Right hindlimb (tissue), 1 donor: ENCODE data around the gene TMEM117.
A peak's percentile ranks its signal among the peaks of the same experiment; 100 is the strongest.
"Not testable (repeated sequence)": the region's sequence is repeated elsewhere in the genome, so short reads cannot be mapped to it uniquely, and the experiment has no call there.

Experiments used
- DNase-seq: peaks from one replicate; pipeline ENCODE4 v3.0.0-alpha.2; 2018

The TMEM117 gene

DNA sequence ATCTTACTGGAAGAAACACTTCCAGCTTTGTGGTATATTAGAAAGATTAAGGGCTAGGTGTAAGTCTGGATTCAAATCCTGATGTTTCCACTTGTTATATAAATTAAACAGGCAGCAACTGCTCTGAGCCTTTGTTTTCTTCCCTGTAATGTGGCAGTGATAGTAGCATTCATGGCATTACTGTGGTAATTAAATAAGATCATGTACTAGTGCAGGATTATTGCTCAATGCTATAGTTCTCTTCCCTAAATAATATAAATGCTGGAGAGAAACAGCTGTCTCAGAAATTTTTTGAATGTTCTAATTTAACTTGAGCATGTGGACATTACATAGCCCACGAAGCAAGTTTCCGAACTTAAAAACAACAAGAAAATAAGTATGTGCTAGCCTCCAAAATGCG lies 5.4 kb downstream of the TMEM117 start:
- DNase-seq: no peak

DNA sequence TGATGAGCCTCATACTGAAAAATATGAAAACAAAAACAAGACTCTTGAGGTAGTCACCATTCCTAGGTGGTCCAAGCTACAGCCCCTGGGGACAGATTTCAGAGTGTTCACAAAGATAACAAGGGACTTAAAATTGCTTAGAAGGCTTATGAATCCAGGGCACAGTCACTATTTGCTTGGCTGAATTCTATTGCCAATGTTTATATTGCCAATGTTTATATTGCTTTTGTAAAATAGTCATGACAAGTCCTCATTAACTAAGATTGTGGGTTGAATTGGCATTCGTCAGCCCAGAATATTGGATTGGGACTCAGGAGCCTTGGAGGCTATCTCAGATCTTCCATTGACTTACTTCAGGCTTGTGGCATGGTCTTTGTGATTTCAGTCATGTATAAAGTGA lies 6.4 kb downstream of the TMEM117 start:
- no peak for DNase-seq

DNA sequence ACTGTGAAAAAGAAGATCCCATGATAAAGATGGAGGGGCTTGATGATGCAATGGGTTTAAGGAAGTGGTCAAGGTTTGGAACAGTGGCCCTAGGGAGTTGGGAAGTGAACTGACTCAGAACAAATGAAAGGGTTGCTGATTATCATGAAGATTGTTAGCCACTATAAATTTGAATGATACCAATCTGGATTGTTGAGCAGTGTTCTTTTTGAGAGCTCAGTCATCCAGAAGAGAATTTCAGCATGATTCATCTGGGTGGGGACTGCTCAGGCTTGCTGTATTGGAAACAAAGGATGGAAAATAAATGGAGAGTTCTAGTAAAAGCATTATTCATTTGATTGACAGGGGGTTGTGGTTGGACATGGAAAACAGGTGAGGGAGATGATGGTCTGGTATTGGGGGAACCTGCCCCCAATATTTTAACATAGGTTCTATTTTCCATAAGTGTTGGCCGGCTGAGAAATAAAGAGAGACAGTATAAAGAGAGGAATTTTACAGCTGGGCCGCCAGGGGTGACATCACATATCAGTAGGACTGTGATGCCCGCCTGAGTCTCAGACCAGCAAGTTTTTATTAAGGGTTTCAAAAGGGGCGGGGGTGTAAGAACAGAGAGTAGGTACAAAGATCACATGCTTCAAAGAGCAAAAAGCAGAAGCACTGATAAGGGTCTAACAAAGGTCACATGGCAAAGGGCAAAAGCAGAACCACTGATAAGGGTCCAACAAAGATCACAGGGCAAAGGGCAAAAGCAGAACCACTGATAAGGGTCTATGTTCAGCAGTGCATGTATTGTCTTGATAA lies 11.7 kb downstream of the TMEM117 start:
- not testable (repeated sequence) for DNase-seq

DNA sequence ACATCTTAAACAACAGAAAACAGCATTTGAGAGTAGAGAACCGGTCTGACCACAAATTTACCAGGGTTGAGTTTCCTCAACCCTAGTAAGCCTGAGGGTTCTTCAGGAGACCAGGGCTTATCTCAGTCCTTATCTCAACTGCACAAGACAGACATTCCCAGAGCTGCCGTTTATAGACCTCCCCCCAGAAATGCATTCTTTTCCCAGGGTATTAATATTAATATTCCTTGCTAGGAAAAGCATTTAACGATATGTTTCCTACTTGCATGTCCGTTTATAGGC lies 12.3 kb downstream of the TMEM117 start:
- DNase-seq: no peak

DNA sequence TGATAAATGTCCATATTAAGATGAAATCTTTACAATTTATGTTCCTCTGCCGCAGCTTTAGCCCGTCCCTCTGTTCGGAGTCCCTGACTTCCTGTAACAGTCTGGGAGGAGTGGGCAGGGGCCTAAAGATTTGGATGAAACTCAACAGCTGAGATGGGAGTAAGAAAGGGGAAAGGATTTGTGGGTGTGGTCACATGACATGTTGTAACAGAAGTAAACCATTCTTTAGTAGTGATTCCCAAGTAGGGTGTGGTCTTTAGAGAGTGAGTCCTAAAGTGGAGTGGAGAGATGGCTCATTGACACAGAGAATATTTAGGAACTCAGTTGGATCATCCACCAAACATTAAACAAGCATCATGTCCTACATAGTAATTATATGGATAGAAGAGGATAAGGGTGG lies 12.9 kb downstream of the TMEM117 start:
- DNase-seq: no peak

DNA sequence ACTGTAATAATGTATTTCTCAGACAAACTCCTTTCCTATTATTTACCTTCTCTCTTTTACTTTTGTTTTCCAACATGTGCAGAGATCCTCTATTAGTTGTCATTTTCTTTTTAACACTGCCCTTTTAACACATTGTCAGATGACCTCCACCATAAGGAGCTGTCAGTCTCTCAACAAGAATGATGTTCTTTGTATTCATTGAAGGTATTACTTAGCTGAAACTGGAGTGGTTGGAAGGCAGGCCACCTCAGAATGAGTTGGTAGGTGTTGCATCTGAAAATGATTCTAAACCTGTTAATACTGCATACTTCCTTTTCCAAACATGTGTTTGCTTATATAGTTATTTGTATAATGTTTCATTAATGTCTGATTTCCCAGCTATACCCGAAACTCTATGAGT lies 16.9 kb downstream of the TMEM117 start:
- DNase-seq: no peak

DNA sequence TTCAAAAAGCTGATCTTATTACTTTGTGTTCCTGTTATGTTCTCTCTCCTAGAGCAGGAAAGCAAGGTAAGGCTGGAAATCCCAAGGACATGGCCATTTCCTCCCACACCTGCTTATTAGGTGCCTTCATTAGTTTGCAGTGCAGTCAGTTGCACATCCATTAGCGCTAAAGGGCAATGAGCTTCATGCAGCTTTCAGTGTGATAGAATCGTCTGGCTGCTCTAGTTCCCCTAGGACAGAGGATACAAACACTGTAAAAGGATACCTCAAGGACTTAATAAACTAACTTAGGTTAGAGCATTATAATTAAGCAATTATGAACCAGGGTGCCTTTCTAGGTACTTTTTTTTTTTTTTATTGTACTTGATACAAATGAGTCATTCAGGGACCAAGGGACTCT lies 21.1 kb downstream of the TMEM117 start:
- no peak for DNase-seq

DNA sequence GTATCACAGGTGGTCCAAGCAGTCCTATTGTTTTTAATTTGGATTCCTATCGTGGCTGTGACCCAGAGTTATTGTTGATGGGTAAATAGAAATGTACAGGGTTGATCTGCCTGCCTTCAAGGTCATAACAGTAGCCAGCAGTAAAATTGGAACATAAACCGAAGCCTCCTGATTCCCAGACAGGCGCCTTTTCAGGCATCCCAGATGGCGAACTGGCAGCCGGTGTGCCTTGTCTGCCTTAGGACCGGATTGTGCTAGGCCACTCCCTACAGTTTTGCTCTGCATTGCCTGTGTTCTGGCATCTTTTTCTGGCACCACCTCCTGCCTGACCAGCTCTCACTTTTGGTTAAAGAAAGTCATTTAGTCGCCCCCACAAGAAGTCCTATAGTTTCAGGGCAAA lies 22.2 kb downstream of the TMEM117 start:
- no peak for DNase-seq

DNA sequence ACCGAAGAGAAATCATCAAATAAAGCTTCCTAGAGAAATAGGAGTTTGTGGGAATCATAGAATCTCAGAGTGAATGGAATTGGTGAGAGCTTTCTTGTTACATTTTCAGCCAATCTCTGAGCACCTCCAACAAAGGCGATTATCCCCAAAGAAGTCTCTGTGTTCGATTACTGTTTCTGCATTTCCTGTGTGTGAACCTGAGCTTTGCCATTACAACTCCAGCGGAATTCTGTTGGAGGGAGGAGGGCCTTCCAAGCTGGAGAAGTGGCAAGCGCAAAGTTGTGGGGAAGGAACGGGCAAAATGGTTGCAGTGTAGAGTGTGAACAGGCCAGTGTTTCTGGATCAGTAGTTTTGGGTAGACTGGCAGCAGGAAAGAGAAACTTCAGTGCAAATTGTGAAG lies 23.1 kb downstream of the TMEM117 start:
- no peak for DNase-seq

DNA sequence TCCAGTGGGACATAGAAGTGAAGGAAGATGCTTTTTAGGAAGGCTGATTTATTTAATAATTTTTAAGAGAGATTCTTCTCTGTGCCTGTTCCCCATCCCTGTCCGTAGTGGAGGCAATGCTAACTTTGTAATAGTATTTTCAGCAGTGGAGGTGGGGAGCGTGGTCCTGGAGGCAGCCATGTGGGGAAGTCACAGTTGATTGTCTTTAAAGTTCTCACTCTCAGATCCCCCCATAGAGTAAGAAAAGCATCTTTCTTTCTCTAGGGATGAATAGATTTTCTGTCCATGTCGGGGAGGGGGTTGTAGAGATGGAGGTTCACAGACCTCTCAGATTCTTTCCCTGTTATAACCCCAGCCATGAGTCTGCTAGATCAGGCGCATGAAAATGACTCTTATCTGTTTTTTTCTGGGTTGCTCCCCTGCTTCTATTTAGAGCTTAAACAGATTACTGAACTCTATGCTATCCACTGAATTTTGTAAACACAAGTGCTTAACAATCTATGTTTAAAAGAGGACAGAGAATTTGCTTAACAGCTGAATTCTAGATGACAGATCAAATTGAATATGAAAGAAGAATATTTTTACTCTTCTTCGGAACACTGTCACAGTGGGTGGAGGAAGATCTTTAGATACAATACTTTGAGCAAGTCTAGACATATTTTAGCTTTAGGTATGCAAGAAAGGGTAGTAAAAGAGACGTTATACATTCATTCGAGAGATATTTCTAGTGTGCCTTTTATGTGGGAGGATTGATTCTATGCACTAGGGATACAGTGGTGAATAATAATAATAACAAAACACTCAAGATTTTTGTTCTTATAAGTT lies 25.3 kb downstream of the TMEM117 start:
- DNase-seq: no peak

DNA sequence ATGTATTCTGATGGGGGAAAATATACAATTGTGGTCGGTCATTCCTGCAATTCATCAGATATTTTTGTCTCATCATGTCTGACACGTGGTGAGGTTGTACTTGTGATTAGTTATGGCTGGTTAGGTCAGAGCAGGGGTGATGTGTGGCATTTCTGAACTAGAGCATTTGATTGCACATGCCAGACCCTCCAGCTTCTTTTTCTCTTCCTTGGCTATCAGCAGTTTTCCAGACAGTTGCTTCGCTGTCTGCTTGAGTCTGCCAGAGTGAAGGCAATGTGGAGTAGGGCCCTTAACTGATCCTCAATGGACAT lies 25.9 kb downstream of the TMEM117 start:
- DNase-seq: no peak

DNA sequence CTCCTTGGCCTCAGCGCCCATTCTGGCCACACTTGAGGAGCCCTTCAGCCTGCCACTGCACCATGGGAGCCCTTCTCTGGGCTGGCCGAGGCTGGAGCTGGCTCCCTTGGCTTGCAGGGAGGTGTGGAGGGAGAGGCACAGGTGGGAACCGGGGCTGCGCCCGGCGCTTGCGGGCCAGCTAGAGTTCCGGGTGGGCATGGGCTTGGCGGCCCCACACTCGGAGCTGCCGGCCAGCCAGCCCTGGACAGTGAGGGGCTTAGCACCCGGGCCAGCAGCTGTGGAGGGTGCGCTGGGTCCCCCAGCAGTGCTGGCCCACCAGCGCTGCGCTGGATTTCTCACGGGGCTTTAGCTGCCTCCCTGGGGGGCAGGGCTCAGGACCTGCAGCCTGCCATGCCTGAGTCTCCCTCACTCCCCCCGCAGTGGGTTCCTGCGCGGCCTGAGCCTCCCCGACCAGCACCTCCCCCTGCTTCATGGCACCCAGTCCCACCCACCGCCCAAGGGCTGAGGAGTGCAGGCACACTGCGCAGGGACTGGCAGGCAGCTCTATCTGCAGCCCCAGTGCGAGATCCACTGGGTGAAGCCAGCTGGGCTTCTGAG lies 28.0 kb downstream of the TMEM117 start:
- no peak for DNase-seq

DNA sequence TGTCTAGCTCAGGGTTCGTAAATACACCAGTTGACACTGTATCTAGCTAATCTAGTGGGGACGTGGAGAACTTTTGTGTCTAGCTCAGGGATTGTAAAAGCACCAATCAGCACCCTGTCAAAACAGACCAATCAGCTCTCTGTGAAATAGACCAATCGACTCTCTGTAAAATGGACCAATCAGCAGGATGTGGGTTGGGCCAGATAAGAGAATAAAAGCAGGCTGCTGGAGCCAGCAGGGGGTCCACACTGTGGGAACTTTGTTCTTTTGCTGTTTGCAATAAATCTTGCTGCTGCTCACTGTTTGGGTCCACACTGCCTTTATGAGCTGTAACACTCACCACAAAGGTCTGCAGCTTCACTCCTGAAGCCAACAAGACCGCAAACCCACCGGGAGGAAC lies 28.7 kb downstream of the TMEM117 start:
- not testable (repeated sequence) for DNase-seq

DNA sequence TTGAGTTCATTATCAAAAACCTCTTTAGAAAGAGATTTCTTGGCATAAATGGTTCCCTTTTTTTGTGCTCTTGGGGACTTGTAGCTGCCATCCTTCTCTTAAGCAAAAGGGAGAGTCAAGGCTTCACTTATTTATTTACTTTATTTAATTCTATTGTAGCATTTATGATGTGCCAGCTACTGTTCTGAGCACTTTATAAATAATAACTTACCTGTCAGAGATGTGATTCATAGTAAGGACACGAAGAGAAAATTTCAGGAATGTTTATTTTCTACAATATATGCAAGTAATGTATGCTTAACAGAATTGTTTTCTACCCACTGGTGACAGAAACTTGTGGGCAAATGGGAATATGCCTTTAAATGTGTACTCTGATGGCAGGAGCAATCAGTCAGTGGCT lies 33.3 kb downstream of the TMEM117 start:
- no peak for DNase-seq

DNA sequence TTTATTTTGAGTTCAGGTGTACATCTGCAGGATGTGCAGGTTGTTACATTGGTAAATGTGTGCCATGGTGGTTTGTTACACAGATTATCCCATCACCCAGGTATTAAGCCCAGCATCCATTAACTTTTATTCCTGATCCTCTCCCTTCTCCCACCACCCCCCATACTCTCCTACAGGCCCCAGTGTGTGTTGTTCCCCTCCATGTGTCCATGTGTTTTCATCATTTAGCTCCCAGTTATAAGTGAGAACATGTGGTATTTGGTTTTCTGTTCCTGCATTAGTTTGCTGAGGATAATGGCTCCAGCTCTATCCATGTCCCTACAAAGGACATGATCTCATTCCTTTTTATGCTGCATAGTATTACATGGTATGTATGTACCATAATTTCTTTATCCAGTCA lies 33.9 kb downstream of the TMEM117 start:
- DNase-seq: not testable (repeated sequence)

DNA sequence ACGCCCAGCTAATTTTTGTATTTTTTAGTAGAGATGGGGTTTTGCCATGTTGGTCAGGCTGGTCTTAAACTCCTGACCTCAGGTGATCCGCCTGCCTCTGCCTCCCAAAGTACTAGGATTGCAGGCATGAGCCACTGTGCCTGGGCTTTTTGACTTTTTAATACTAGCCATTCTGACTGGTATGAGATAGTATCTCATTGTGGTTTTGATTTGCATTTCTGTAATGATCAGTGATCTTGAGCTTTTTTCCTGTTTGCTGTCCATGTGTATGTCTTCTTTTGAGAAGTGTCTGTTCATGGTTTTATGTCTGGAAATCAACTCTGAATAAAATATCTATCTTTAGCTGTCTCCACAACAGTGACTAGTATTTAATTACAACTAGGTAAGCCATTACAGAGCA lies 35.4 kb downstream of the TMEM117 start:
- not testable (repeated sequence) for DNase-seq

DNA sequence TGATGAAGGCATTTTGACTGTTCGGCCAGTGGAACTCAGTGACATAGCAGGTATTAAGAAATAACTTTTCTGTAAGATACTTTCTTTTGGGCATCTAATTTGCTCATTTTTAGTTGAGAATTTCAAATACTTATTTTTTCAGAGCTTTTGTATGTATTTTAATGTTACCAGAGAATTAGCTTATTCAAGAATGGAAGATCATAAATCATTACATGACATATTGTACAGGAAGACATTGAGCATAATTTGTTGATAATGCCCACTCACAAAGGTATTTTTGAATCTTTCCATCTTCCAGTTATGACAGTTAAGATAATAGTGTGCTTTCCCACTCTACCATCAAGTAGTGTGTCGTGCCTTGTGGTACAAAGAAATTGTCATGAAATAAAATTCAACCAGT lies 36.5 kb downstream of the TMEM117 start:
- DNase-seq: no peak

DNA sequence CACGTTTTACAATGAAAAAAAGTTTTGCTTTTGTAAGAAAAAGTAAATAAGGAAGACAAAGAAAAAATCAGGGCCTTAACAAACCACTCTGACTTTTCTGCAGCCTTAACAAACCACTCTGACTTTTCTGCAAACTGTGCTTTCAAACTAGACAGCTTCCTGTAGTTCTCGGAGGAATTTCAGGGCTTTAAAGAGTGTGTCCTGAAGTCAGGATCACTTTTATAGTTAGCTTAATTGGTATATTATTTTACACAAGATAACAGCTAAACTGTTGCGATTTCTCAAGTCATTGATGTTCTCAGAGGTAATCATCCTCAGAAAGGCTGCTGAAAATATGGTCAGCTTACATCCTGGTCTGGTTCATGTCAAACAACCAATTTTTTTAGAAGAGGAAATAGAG lies 42.2 kb downstream of the TMEM117 start:
- DNase-seq: no peak

DNA sequence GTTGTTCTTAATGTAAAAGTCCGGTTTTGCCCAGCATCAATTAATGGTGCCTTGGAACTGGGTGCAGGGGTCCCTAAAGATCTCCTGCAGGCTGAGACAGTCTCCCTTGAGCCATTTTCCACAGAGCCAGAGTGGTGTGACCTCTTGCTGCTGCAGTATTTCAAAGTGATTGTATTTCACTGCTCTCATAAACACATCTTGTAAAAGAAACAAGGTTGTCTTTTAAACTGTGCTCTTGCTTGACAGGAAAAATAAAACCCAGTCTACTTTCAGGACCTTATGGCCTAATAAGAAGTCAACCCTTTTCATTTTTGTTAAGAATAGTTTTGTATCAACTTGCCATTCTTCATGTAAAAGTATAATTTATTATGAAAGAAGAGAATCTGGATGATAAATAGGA lies 44.7 kb downstream of the TMEM117 start:
- DNase-seq: no peak

DNA sequence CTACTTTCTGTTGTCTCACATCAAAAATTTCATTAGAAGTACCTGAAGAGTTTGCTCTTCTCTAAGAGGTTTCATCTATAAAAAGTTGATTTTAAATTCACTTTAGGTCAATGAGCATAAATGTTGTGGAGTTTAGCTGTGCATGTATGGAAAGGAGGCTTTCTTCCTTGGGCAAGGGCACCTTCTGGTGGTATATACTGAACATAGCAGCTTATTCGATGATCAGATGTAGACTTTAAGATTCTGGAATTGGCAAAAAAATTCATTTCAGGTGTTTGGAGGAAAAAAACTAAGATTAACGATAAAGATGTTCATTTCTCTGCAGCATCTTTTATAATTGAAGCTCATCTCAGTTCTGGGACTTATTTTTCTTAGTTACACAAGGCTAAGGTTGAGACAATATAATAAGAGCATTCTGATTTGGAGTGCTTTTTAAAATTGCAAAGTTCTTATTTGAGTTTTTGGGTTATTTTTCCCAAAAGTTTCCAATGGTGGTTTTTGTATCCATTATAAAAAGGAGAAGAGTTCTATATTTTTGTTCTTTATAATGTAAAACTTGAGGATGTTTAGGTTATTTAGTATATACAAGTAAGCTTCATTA lies 46.8 kb downstream of the TMEM117 start:
- DNase-seq: peak; percentile 53

DNA sequence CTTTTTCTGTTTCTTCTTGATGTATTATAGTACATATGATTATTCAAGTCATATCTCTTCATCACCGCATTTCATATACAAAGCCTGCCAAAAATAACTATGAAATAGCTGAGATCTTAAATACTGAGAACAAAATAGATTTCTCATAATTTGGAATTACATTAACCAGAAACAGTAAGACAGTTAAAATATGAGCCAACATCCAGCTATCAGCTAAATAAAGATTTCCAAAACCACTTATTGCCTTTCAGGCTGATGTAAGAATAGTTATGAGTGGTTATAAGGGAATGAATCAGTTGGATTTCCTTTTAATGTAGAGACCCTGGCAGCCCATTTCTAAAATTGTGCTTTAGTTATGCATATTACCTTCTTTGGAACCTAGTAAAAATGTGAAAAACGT lies 47.4 kb downstream of the TMEM117 start:
- no peak for DNase-seq

DNA sequence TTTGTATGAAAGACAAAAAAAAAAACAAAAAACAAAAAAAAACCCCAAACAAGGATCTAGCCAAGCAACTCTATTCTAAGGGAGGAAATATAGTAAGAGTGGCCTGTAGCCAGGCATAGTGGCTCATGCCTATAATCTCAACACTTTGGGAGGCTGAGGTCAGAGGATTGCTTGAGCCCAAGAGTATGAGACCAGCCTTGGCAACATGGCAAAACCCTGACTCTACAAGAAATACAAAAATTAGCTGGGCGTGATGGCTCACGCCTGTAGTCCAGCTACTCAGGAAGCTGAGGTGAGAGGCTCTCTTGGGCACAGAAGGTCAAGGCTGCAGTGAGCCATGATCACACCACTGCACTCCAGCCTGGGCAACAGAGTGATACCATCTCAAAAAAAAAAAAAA lies 47.9 kb downstream of the TMEM117 start:
- DNase-seq: no peak

DNA sequence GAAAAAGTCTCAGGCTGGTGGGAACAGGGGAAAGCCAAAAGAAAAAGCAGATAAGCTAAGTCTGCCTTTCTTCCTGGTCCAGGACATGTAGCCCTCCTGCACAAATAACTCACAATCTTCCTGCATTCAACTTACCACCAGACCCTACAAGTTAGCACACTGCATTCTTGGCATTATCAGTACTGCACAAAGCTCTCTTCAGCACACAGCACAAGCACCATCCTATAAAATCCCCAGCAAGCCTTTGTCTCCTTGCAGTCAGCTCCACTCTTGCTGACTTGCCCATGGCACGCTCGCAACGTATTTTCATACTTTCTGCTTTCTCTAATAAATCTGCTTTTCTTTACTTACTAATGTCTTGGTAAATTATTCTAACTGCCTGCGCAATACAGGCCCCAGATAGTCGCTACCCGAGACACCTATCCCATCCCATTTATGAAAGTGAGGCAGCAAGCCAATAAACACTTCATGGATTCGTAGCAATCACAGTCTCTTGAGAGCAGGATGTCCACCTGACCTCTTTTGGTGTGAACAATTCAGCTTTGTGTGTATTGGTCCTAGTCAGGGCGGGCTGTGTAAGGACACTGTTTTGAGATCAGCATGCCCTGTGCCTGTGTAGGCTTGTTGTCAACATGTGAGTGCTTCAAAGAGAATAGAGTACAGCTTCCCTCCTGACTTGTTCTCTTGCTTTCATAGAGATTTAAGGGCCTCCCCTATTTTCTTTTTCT lies 49.0 kb downstream of the TMEM117 start:
- no peak for DNase-seq
